Fibroblast of skin of left quadriceps (primary cell): ENCODE measurements around the gene ZNF605.
A peak's percentile ranks its signal among the peaks of the same experiment; 100 is the strongest.
"Not testable (repeated sequence)": the region's sequence is repeated elsewhere in the genome, so short reads cannot be mapped to it uniquely, and the experiment has no call there.

ENCODE experiments used
- DNase-seq, 2 experiments: peaks; one replicate each; pipeline ENCODE4 v3.0.0-alpha.2; 2013; ENCODE audit warnings: low read depth in 2 of 2

Gene ZNF605

GRCh38 chr12:132908145-132909029 is 47.7 kb downstream of the ZNF605 start:
- DNase-seq: peak; percentile 91 to 92

GRCh38 chr12:132907789-132908144 is 48.3 kb downstream of the ZNF605 start:
- not testable (repeated sequence) for DNase-seq

GRCh38 chr12:132907216-132907615 is 48.9 kb downstream of the ZNF605 start:
- DNase-seq: no peak

- no peak for DNase-seq
Measured at GRCh38 chr12:132904718-132905328, 51.3 kb downstream of the ZNF605 start.

- DNase-seq: no peak
Measured at GRCh38 chr12:132899033-132899432, 57.1 kb downstream of the ZNF605 start.

GRCh38 chr12:132888852-132889251 is 67.3 kb downstream of the ZNF605 start:
- DNase-seq: no peak

GRCh38 chr12:132887513-132888351 is 68.4 kb downstream of the ZNF605 start, which contains the start of gene CHFR:
TSS of gene CHFR (minus strand) at chr12:132887605. CDS start at chr12:132887328, 277 bp downstream.
- peak; percentile 94 to 95 for DNase-seq

- no peak for DNase-seq
Measured at GRCh38 chr12:132886529-132887477, 69.3 kb downstream of the ZNF605 start.

- no peak for DNase-seq
Measured at GRCh38 chr12:132881818-132882217, 74.3 kb downstream of the ZNF605 start.

- not testable (repeated sequence) for DNase-seq
Measured at GRCh38 chr12:132874620-132875019, 81.5 kb downstream of the ZNF605 start.

GRCh38 chr12:132874175-132874574 is 81.9 kb downstream of the ZNF605 start:
- no peak for DNase-seq

GRCh38 chr12:132873724-132874123 is 82.4 kb downstream of the ZNF605 start:
- no peak for DNase-seq

GRCh38 chr12:132872975-132873421 is 83.1 kb downstream of the ZNF605 start:
- DNase-seq: no peak

- DNase-seq: no peak
Measured at GRCh38 chr12:132872073-132872855, 83.8 kb downstream of the ZNF605 start.

- no peak for DNase-seq
Measured at GRCh38 chr12:132869551-132869950, 86.6 kb downstream of the ZNF605 start.
